ENCODE data around the gene TMEM167B.
"Not testable (repeated sequence)": the region's sequence is repeated elsewhere in the genome, so short reads cannot be mapped to it uniquely, and the experiment has no call there.

The TMEM167B gene

DNA sequence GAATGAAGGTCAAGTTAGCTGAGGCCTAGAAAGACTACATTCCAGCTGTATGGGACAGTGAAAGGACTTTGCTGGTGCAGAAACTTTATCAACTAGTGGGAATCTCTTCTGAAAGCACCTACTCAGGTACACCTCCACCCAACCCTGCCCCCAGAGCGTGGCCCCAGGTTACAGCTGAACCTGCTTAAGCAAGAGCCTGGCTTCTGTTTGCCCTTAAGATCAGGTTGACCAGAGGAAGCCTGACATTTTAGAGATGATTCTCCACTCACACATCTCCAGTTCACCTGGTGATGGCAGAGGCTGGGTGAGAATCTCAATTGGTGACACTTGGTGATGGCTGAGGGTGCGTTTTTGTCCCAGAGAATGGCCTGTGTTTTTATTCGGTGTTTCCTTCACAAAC lies 47.4 kb downstream of the TMEM167B start:
- no peak for TF ChIP-seq CTCF (IDR thresholded peaks at IDR 0.05; ENCODE audit: borderline replicate concordance, insufficient read depth, low read depth, low read length)
- no peak overlapping the region for H3K4me3 ChIP-seq (ENCODE audit: low read depth, low read length)

GRCh38 chr1:109138358-109138757 lies 47.8 kb downstream of the TMEM167B start:
- TF ChIP-seq CTCF (IDR thresholded peaks at IDR 0.05; ENCODE audit: borderline replicate concordance, insufficient read depth, low read depth, low read length) = no peak

GRCh38 chr1:109140392-109140791 lies 49.8 kb downstream of the TMEM167B start:
- no peak for TF ChIP-seq CTCF (IDR thresholded peaks at IDR 0.05; ENCODE audit: borderline replicate concordance, insufficient read depth, low read depth, low read length)
- H3K4me3 ChIP-seq (ENCODE audit: low read depth, low read length) = no peak overlapping the region

More at GRCh38 chr1:109138358-109138757, 47.8 kb downstream of the TMEM167B start:
- no peak overlapping the region for H3K4me3 ChIP-seq (ENCODE audit: low read depth, low read length)

- TF ChIP-seq CTCF (IDR thresholded peaks at IDR 0.05; ENCODE audit: borderline replicate concordance, insufficient read depth, low read depth, low read length) = no peak
- no peak overlapping the region for H3K4me3 ChIP-seq (ENCODE audit: low read depth, low read length)
These were observed 51.7 kb downstream of the TMEM167B start for GRCh38 chr1:109142260-109142659.

GRCh38 chr1:109142725-109143124 lies 52.2 kb downstream of the TMEM167B start:
- H3K4me3 ChIP-seq (ENCODE audit: low read depth, low read length) = not testable (repeated sequence)

Data from GM12875 (cell line).